HG02588 (cell line): ENCODE measurements around the gene ARHGAP18.

ENCODE experiments used
- ATAC-seq: cut with Tn5 transposase; IDR thresholded peaks from one replicate; pipeline ENCODE4 v1.9.1; 2021; ENCODE audit warnings: mild to moderate bottlenecking, moderate library complexity; ENCODE audit not compliant: unreplicated experiment

ARHGAP18 gene

GRCh38 chr6:129546702-129547101, 163.3 kb downstream of the ARHGAP18 start:
- ATAC-seq: no peak

- ATAC-seq: no peak
Measured at GRCh38 chr6:129544892-129545612, 164.9 kb downstream of the ARHGAP18 start.

- no peak for ATAC-seq
Measured at GRCh38 chr6:129543981-129544380, 166.0 kb downstream of the ARHGAP18 start.

- ATAC-seq: no peak
Measured at GRCh38 chr6:129542705-129543104, 167.3 kb downstream of the ARHGAP18 start.

- ATAC-seq: no peak
Measured at GRCh38 chr6:129539032-129539431, 170.9 kb downstream of the ARHGAP18 start.

GRCh38 chr6:129536271-129536670, 173.7 kb downstream of the ARHGAP18 start:
- no peak for ATAC-seq

GRCh38 chr6:129534926-129535325, 175.1 kb downstream of the ARHGAP18 start:
- no peak for ATAC-seq
